Measurements from ENCODE around the gene YEATS4. TPM values are rescaled to one million over a fixed set of nuclear protein-coding genes. Genes with fewer than 3 reads are reported as not detected.

The YEATS4 gene
- total RNA-seq, 2 experiments from 2014 or later = 26.2 TPM

- Histone ChIP-seq H3K36me3 (ENCODE audit: insufficient read depth, low read length) (no peaks in the 10 kb centered on the region), H3K4me1 (ENCODE audit: insufficient read depth, low read length) (no peaks in the 10 kb centered on the region), H3K27me3 (ENCODE audit: control insufficient read depth in 1 of 2, insufficient read depth in 2 of 2, low read length in 2 of 2) (no peaks in the 10 kb centered on the region), H3K4me3 (ENCODE audit: low read length) (no peak overlapping the region), H3K9me3 (ENCODE audit: control insufficient read depth in 1 of 2, insufficient read depth in 1 of 2, low read length in 2 of 2) (no peaks in the 10 kb centered on the region), H3K27ac (ENCODE audit: low read depth in 1 of 2, low read length in 2 of 2) (no peak overlapping the region)
- H3K36me3 Mint-ChIP-seq (ENCODE audit: low read depth) = no peaks in the 10 kb centered on the region
- intact Hi-C loops (cut with DNase I, micrococcal nuclease) = no loop called here
- ATAC-seq (ENCODE audit: poor library complexity) (no peak), DNase-seq (no peak)
- no peaks in the 10 kb centered on the region for H3K27me3 Mint-ChIP-seq
- ChIA-PET CTCF (no interaction called here), POLR2A (no interaction called here)
- no peaks in the 10 kb centered on the region for H3K4me1 Mint-ChIP-seq (ENCODE audit: low read depth)
- no peaks in the 10 kb centered on the region for H3K9me3 Mint-ChIP-seq
- no peak for TF ChIP-seq CTCF (IDR thresholded peaks at IDR 0.05)
- no peak overlapping the region for H3K4me3 Mint-ChIP-seq
- H3K27ac Mint-ChIP-seq = no peak overlapping the region
These were observed 63.7 kb downstream of the YEATS4 start for GRCh38 chr12:69423037-69423905.

- CTCF ChIA-PET = no interaction called here
- DNase-seq = no peak
These were observed 65.9 kb downstream of the YEATS4 start for GRCh38 chr12:69425417-69425816.

GRCh38 chr12:69428351-69429073 lies 69.0 kb downstream of the YEATS4 start:
- no peaks in the 10 kb centered on the region for H3K9me3 ChIP-seq (ENCODE audit: control insufficient read depth in 1 of 2, insufficient read depth in 1 of 2, low read length in 2 of 2)
- ChIA-PET CTCF (interaction anchor here (1.2 to 1.3 kb wide), 2 partner anchors 10 to 138 kb away, joined by 3 read pairs; no protein-coding TSS in a partner anchor), POLR2A (no interaction called here)
- H3K4me3 Mint-ChIP-seq = no peak overlapping the region
- H3K27me3 ChIP-seq (ENCODE audit: control insufficient read depth in 1 of 2, insufficient read depth in 2 of 2, low read length in 2 of 2) = no peaks in the 10 kb centered on the region
- no peak overlapping the region for H3K27ac ChIP-seq (ENCODE audit: low read depth in 1 of 2, low read length in 2 of 2)
- ATAC-seq (ENCODE audit: poor library complexity) = no peak
- no peaks in the 10 kb centered on the region for H3K36me3 ChIP-seq (ENCODE audit: insufficient read depth, low read length)
- no peak for DNase-seq
- H3K27ac Mint-ChIP-seq = no peak overlapping the region
- intact Hi-C loops (cut with DNase I, micrococcal nuclease) = no loop called here
- no peaks in the 10 kb centered on the region for H3K4me1 Mint-ChIP-seq (ENCODE audit: low read depth)
- TF ChIP-seq CTCF (IDR thresholded peaks at IDR 0.05) = no peak
- no peaks in the 10 kb centered on the region for H3K36me3 Mint-ChIP-seq (ENCODE audit: low read depth)
- H3K4me1 ChIP-seq (ENCODE audit: insufficient read depth, low read length) = no peaks in the 10 kb centered on the region
- no peaks in the 10 kb centered on the region for H3K9me3 Mint-ChIP-seq
- H3K4me3 ChIP-seq (ENCODE audit: low read length) = no peak overlapping the region
- H3K27me3 Mint-ChIP-seq = no peaks in the 10 kb centered on the region

More at GRCh38 chr12:69425417-69425816, 65.9 kb downstream of the YEATS4 start:
- Histone ChIP-seq H3K4me3 (ENCODE audit: low read length) (no peak overlapping the region), H3K9me3 (ENCODE audit: control insufficient read depth in 1 of 2, insufficient read depth in 1 of 2, low read length in 2 of 2) (no peaks in the 10 kb centered on the region), H3K27ac (ENCODE audit: low read depth in 1 of 2, low read length in 2 of 2) (no peak overlapping the region), H3K36me3 (ENCODE audit: insufficient read depth, low read length) (no peaks in the 10 kb centered on the region), H3K27me3 (ENCODE audit: control insufficient read depth in 1 of 2, insufficient read depth in 2 of 2, low read length in 2 of 2) (no peaks in the 10 kb centered on the region), H3K4me1 (ENCODE audit: insufficient read depth, low read length) (no peaks in the 10 kb centered on the region)
- POLR2A ChIA-PET = no interaction called here
- Mint-ChIP-seq H3K27me3 (no peaks in the 10 kb centered on the region), H3K27ac (no peak overlapping the region), H3K4me1 (ENCODE audit: low read depth) (no peaks in the 10 kb centered on the region), H3K36me3 (ENCODE audit: low read depth) (no peaks in the 10 kb centered on the region), H3K4me3 (no peak overlapping the region), H3K9me3 (no peaks in the 10 kb centered on the region)
- ATAC-seq (ENCODE audit: poor library complexity) = no peak
- intact Hi-C loops (cut with DNase I, micrococcal nuclease) = no loop called here
- TF ChIP-seq CTCF (IDR thresholded peaks at IDR 0.05) = no peak

Data from CD4-positive, alpha-beta T cell (primary cell).